IMR-90 (cell line): ENCODE results near the gene RAI1. TPM values are rescaled to one million over a fixed set of nuclear protein-coding genes. Genes with fewer than 3 reads are reported as not detected.

ENCODE experiments used
- ATAC-seq: fragments of 200-7000 bp; cut with Tn5 transposase; 2 replicates; pipeline ENCODE4 v1.9.1; 2020; ENCODE audit warnings: low read depth, mild to moderate bottlenecking, moderate library complexity
- BruUV-seq: library from RNA; stranded (reverse); fragments of 400-500 nt; replicated peaks from 2 replicates; lab custom pipeline; 2021; lab: Mats Ljungman, UMichigan
- CTCF ChIA-PET: fragments of 300-600 bp; formaldehyde crosslinking; extraction: SDS; loops from one replicate; lab custom pipeline; 2021; ENCODE audit warnings: antibody characterized with exemption; lab: Yijun Ruan, JAX
- POLR2A ChIA-PET: fragments of 300-600 bp; sonication (Branson Sonifier 250); formaldehyde crosslinking; loops from one replicate; lab custom pipeline; 2022; ENCODE audit warnings: antibody characterized with exemption; ENCODE audit not compliant: unreplicated experiment; lab: Charles Lee
- DNase-seq: peaks from one replicate; pipeline ENCODE4 v3.0.0; 2013
- H2AFZ ChIP-seq: replicated peaks from 2 replicates; pipeline ENCODE3; 2013; ENCODE audit warnings: low read length, mild to moderate bottlenecking; ENCODE audit not compliant: poor library complexity
- H2AK5ac ChIP-seq: 2 replicates; pipeline ENCODE4 v1.6.1; 2013; ENCODE audit warnings: low read depth, low read length, inconsistent platforms
- H2AK9ac ChIP-seq: replicated peaks from 2 replicates; pipeline ENCODE3; 2013; ENCODE audit warnings: mild to moderate bottlenecking, low read depth, low read length, moderate library complexity; ENCODE audit not compliant: poor library complexity
- H2BK120ac ChIP-seq: 2 replicates; pipeline ENCODE4 v1.6.1; 2013; ENCODE audit warnings: low read depth, low read length, inconsistent platforms
- H2BK15ac ChIP-seq: 3 replicates; pipeline ENCODE4 v1.6.1; 2013; ENCODE audit warnings: low read depth, low read length, inconsistent platforms
- H2BK20ac ChIP-seq: 2 replicates; pipeline ENCODE4 v1.6.1; 2013; ENCODE audit warnings: low read depth, mild to moderate bottlenecking, inconsistent platforms, low read length, moderate library complexity
- H2BK5ac ChIP-seq: 2 replicates; pipeline ENCODE4 v1.6.1; 2013; ENCODE audit warnings: mild to moderate bottlenecking, low read depth, low read length, inconsistent platforms; ENCODE audit not compliant: poor library complexity, severe bottlenecking
- H3K14ac ChIP-seq: replicated peaks from 2 replicates; pipeline ENCODE4 v1.6.1; 2013; ENCODE audit warnings: low read depth, low read length, inconsistent platforms
- H3K18ac ChIP-seq: 2 replicates; pipeline ENCODE4 v1.6.1; 2013; ENCODE audit warnings: low read depth, low read length, control low read depth
- H3K23ac ChIP-seq: 2 replicates; pipeline ENCODE4 v1.6.1; 2013; ENCODE audit warnings: low read depth, low read length, inconsistent platforms
- H3K27ac ChIP-seq: 2 replicates; pipeline ENCODE4 v1.5.1; 2013; ENCODE audit warnings: mild to moderate bottlenecking, control low read depth, low read length; ENCODE audit not compliant: insufficient read depth
- H3K27me3 ChIP-seq: 2 replicates; pipeline ENCODE4 v1.6.1; 2013; ENCODE audit warnings: low read length; ENCODE audit not compliant: control insufficient read depth, insufficient read depth
- H3K36me3 ChIP-seq: 2 replicates; pipeline ENCODE4 v1.6.1; 2013; ENCODE audit warnings: low read length, mixed read lengths; ENCODE audit not compliant: control insufficient read depth, insufficient read depth
- H3K4ac ChIP-seq: 2 replicates; pipeline ENCODE4 v1.6.1; 2013; ENCODE audit warnings: low read depth, low read length, inconsistent platforms
- H3K4me1 ChIP-seq: 2 replicates; pipeline ENCODE4 v1.6.1; 2013; ENCODE audit warnings: low read length, mixed read lengths; ENCODE audit not compliant: control insufficient read depth, insufficient read depth
- H3K4me2 ChIP-seq: 2 replicates; pipeline ENCODE4 v1.6.1; 2013; ENCODE audit warnings: low read depth, mild to moderate bottlenecking, control low read depth, low read length, moderate library complexity
- H3K4me3 ChIP-seq: 2 replicates; pipeline ENCODE4 v1.5.1; 2013; ENCODE audit warnings: low read depth, mild to moderate bottlenecking, control low read depth, low read length, moderate library complexity; ENCODE audit not compliant: insufficient read depth
- H3K56ac ChIP-seq: 2 replicates; pipeline ENCODE4 v1.6.1; 2013; ENCODE audit warnings: low read length, inconsistent platforms; ENCODE audit not compliant: insufficient read depth; ENCODE audit errors: extremely low read depth
- H3K79me1 ChIP-seq, 2 experiments: 2 replicates each; pipeline ENCODE4 v1.6.1; 2013; ENCODE audit warnings: low read length in 2 of 2, inconsistent platforms in 1 of 2, low read depth in 1 of 2
- H3K9ac ChIP-seq: 2 replicates; pipeline ENCODE4 v1.6.1; 2013; ENCODE audit warnings: low read depth, low read length, control low read depth
- H3K9me1 ChIP-seq: 2 replicates; pipeline ENCODE4 v1.6.1; 2013; ENCODE audit warnings: low read length, inconsistent platforms; ENCODE audit not compliant: insufficient read depth
- H3K9me3 ChIP-seq: 2 replicates; pipeline ENCODE4 v1.6.1; 2013; ENCODE audit warnings: low read length; ENCODE audit not compliant: control insufficient read depth, insufficient read depth
- H4K20me1 ChIP-seq: 2 replicates; pipeline ENCODE4 v1.6.1; 2013; ENCODE audit warnings: low read length, inconsistent platforms; ENCODE audit not compliant: insufficient read depth
- H4K5ac ChIP-seq: 2 replicates; pipeline ENCODE4 v1.6.1; 2013; ENCODE audit warnings: mild to moderate bottlenecking, low read depth, low read length, control low read depth
- H4K8ac ChIP-seq, 2 experiments: 2 replicates each; pipeline ENCODE4 v1.6.1; 2013; ENCODE audit warnings: low read depth in 2 of 2, low read length in 2 of 2, control low read depth in 1 of 2, inconsistent platforms in 1 of 2
- H4K91ac ChIP-seq: 2 replicates; pipeline ENCODE4 v1.6.1; 2013; ENCODE audit warnings: low read depth, low read length, inconsistent platforms; ENCODE audit not compliant: insufficient read depth
- BHLHE40 ChIP-seq: fragments of 150-350 bp; IDR thresholded peaks from 2 replicates; pipeline ENCODE4 v1.6.1; 2016; ENCODE audit warnings: mild to moderate bottlenecking, low read depth, low read length
- CEBPB ChIP-seq: IDR thresholded peaks from 2 replicates; pipeline ENCODE4 v1.6.1; 2012; ENCODE audit warnings: low read depth, low read length, improper control_type of control experiment
- CHD1 ChIP-seq: IDR thresholded peaks from 2 replicates; pipeline ENCODE4 v1.6.1; 2012; ENCODE audit warnings: low read depth, low read length, improper control_type of control experiment
- FOS ChIP-seq: fragments of 150-350 bp; IDR thresholded peaks from 2 replicates; pipeline ENCODE4 v1.6.1; 2016; ENCODE audit warnings: low read depth, low read length
- MAZ ChIP-seq: IDR thresholded peaks from 2 replicates; pipeline ENCODE4 v1.6.1; 2012; ENCODE audit warnings: low read depth, mild to moderate bottlenecking, low read length, improper control_type of control experiment, moderate library complexity, borderline replicate concordance
- MXI1 ChIP-seq: IDR thresholded peaks from 2 replicates; pipeline ENCODE4 v1.6.1; 2012; ENCODE audit warnings: low read depth, mild to moderate bottlenecking, low read length, moderate library complexity, borderline replicate concordance
- NFE2L2 ChIP-seq: fragments of 150-350 bp; IDR thresholded peaks from 2 replicates; pipeline ENCODE4 v1.6.1; 2016; ENCODE audit warnings: low read depth, mild to moderate bottlenecking, low read length
- POLR2A ChIP-seq: IDR thresholded peaks from 2 replicates; pipeline ENCODE4 v1.6.1; 2012; ENCODE audit warnings: mild to moderate bottlenecking, low read depth, low read length
- RFX5 ChIP-seq: IDR thresholded peaks from 2 replicates; pipeline ENCODE4 v1.8.0; 2012; ENCODE audit warnings: low read depth, mild to moderate bottlenecking, low read length, moderate library complexity
- SMC3 ChIP-seq: fragments of 150-350 bp; IDR thresholded peaks from 2 replicates; pipeline ENCODE4 v1.6.1; 2016; ENCODE audit warnings: low read depth, mild to moderate bottlenecking, antibody characterized with exemption, low read length, moderate library complexity
- WGBS, 2 experiments: methylation state at CpG; one replicate each; pipeline versions ENCODE4 v1.1.5 to v1.1.7; 2013; ENCODE audit warnings: missing lambda C conversion rate in 2 of 2; ENCODE audit not compliant: insufficient read length in 1 of 2; ENCODE audit errors: extremely low coverage in 2 of 2; 5-methylcytosine and 5-hydroxymethylcytosine counted together
- dilution Hi-C: fragments of 300-500 bp; cut with HindIII; formaldehyde crosslinking; loops from one replicate; pipeline ENCODE4 v1.14.3; 2018; ENCODE audit warnings: low sequenced_read_pairs; ENCODE audit not compliant: unreplicated experiment
- in situ Hi-C: fragments of 300-500 bp; cut with MboI; formaldehyde crosslinking; loops from 3 replicates; pipeline ENCODE4 v1.14.3; 2019; ENCODE audit warnings: low sequenced_read_pairs, inconsistent platforms, mixed read lengths
- intact Hi-C: fragments of 100-400 bp; cut with micrococcal nuclease; formaldehyde crosslinking; loops from 2 replicates; pipeline ENCODE4 v1.10.0; 2022
- polyA plus RNA-seq, 3 experiments: library from polyadenylated mRNA; depleted of rRNA; stranded (reverse); fragments of >200 nt; gene quantifications; 2 replicates each; pipeline ENCODE4 v1.2.3, GENCODE V29; 2012; ENCODE audit warnings: low replicate concordance in 1 of 3
- total RNA-seq: library from RNA; depleted of rRNA; stranded (reverse); fragments of >200 nt; gene quantifications from 2 replicates; pipeline ENCODE4 v1.2.3, GENCODE V29; 2012
- TF ChIP-seq, protein P1 (sequence below): fragments of 150-350 bp; IDR thresholded peaks from 2 replicates; pipeline ENCODE4 v1.6.1; 2016; ENCODE audit warnings: low read depth, mild to moderate bottlenecking, low read length, moderate library complexity, borderline replicate concordance
- TF ChIP-seq, protein P2 (sequence below): fragments of 150-350 bp; IDR thresholded peaks from 2 replicates; pipeline ENCODE4 v1.6.1; 2017; ENCODE audit warnings: mild to moderate bottlenecking, antibody characterized with exemption, low read length, low read depth

RAI1 gene
- total and polyA plus RNA-seq, 2 of the 4 experiments (the other 2 are of a cell fraction): 1.8 to 10.5 TPM

DNA sequence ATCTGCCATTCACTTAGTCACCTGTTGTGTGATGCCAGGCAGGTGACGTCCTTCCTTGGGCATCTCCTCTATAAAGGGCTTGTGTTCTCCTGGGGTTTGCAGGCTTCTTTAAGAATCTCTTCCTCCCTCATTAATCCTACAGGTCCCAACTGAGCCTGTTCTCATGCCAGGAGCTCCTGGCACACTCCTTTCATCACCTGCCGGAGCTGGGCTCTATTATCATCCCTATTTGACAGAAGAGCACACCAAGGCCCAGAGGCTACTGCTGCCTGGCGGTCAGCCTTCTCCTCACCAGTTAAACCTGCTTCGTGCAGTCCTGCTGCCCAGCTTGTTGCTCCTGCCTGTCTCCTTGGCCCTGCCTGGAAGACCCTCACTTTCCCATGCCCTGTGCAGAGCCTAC, 51.2 kb downstream of the RAI1 start:
- Histone ChIP-seq H2AK5ac (no peak overlapping the region), H2AFZ (no peak overlapping the region), H3K9me1 (peaks cover 32% of the 10 kb centered on the region), H4K91ac (no peak overlapping the region), H3K27me3 (no peaks in the 10 kb centered on the region), H4K20me1 (peaks cover 94% of the 10 kb centered on the region), H3K9me3 (no peaks in the 10 kb centered on the region), H3K4ac (no peak overlapping the region; the same call in 1 of the 2 replicates), H3K27ac (peak overlapping the region; percentile 9; the same call in 1 of the 2 replicates), H3K79me1 (peaks cover 18 to 95% of the 10 kb centered on the region in 2 experiments), H2BK15ac (no peak overlapping the region), H3K14ac (no peak overlapping the region), H4K8ac (no peak overlapping the region), H3K4me2 (no peak overlapping the region), H3K56ac (no peak overlapping the region), H3K18ac (no peak overlapping the region), H2BK5ac (no peak overlapping the region), H3K36me3 (peaks cover 12% of the 10 kb centered on the region), H2AK9ac (no peak overlapping the region), H3K23ac (no peak overlapping the region), H4K5ac (no peak overlapping the region), H3K4me1 (peaks cover 19% of the 10 kb centered on the region), H3K9ac (no peak overlapping the region), H2BK120ac (no peak overlapping the region), H3K4me3 (no peak overlapping the region), H2BK20ac (no peak overlapping the region)
- no peak for TF ChIP-seq CEBPB
- TF ChIP-seq RFX5: no peak
- TF ChIP-seq POLR2A: no peak
- TF ChIP-seq, protein P1, sequence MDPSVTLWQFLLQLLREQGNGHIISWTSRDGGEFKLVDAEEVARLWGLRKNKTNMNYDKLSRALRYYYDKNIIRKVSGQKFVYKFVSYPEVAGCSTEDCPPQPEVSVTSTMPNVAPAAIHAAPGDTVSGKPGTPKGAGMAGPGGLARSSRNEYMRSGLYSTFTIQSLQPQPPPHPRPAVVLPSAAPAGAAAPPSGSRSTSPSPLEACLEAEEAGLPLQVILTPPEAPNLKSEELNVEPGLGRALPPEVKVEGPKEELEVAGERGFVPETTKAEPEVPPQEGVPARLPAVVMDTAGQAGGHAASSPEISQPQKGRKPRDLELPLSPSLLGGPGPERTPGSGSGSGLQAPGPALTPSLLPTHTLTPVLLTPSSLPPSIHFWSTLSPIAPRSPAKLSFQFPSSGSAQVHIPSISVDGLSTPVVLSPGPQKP: no peak
- no peak for TF ChIP-seq NFE2L2
- TF ChIP-seq, protein P2, sequence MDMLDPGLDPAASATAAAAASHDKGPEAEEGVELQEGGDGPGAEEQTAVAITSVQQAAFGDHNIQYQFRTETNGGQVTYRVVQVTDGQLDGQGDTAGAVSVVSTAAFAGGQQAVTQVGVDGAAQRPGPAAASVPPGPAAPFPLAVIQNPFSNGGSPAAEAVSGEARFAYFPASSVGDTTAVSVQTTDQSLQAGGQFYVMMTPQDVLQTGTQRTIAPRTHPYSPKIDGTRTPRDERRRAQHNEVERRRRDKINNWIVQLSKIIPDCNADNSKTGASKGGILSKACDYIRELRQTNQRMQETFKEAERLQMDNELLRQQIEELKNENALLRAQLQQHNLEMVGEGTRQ: no peak
- TF ChIP-seq BHLHE40: no peak
- no peak for TF ChIP-seq CHD1
- no peak for TF ChIP-seq SMC3
- no peak for TF ChIP-seq MXI1
- TF ChIP-seq MAZ: no peak
- no peak for TF ChIP-seq FOS
- ATAC-seq (no peak), DNase-seq (no peak)
- ChIA-PET POLR2A (interaction anchor here (0.6 kb wide), 1 partner anchor 189 kb away, joined by 4 read pairs; no protein-coding TSS in a partner anchor), CTCF (interaction anchor here (0.7 kb wide), 1 partner anchor 1665 kb away, joined by 3 read pairs; no protein-coding TSS in a partner anchor)
- 86% methylated on average over 3 of the region's 4 CpGs; no CpG with 5 or more reads in 1 of the 2 experiments for WGBS, 2 experiments
- dilution Hi-C loops: no loop called here
- in situ Hi-C loops: no loop called here
- no TSS peak for BruUV-seq
- intact Hi-C loops: no loop called here
